SJCRH30 (cell line): Measurements from ENCODE around the gene BOD1L1. TPM values are rescaled to one million over a fixed set of nuclear protein-coding genes. Genes with fewer than 3 reads are reported as not detected.

Experiments
- DNase-seq, 2 experiments: peaks; one replicate each; pipeline ENCODE4 v3.0.0-alpha.2; 2015 to 2020
- H3K27ac ChIP-seq: fragments of 250-450 bp; sonication (Bioruptor Pico); 2 replicates; pipeline ENCODE4 v1.5.1; 2020; ENCODE audit warnings: mild to moderate bottlenecking, moderate library complexity
- H3K27me3 ChIP-seq: fragments of 250-450 bp; sonication (Bioruptor Pico); 2 replicates; pipeline ENCODE4 v1.5.1; 2020; ENCODE audit warnings: mild to moderate bottlenecking, moderate library complexity
- H3K36me3 ChIP-seq: fragments of 250-450 bp; sonication (Bioruptor Pico); 2 replicates; pipeline ENCODE4 v1.5.1; 2020; ENCODE audit warnings: mild to moderate bottlenecking, moderate library complexity
- H3K4me1 ChIP-seq: fragments of 250-450 bp; sonication (Bioruptor Pico); 2 replicates; pipeline ENCODE4 v1.5.1; 2020; ENCODE audit warnings: mild to moderate bottlenecking, moderate library complexity
- H3K4me3 ChIP-seq: fragments of 250-450 bp; sonication (Bioruptor Pico); 2 replicates; pipeline ENCODE4 v1.5.1; 2020; ENCODE audit warnings: mild to moderate bottlenecking, moderate library complexity
- H3K9me3 ChIP-seq: fragments of 250-450 bp; sonication (Bioruptor Pico); replicated peaks from 2 replicates; pipeline ENCODE4 v1.5.1; 2020; ENCODE audit warnings: mild to moderate bottlenecking, moderate library complexity
- total RNA-seq: library from RNA; depleted of rRNA; stranded (reverse); fragments of >200 nt; shearing (Covaris generic); gene quantifications from 2 replicates; pipeline ENCODE4 v1.2.3, GENCODE V29; 2014

The BOD1L1 gene
- total RNA-seq, 1 experiment from 2014 or later = 37.7 TPM

DNA sequence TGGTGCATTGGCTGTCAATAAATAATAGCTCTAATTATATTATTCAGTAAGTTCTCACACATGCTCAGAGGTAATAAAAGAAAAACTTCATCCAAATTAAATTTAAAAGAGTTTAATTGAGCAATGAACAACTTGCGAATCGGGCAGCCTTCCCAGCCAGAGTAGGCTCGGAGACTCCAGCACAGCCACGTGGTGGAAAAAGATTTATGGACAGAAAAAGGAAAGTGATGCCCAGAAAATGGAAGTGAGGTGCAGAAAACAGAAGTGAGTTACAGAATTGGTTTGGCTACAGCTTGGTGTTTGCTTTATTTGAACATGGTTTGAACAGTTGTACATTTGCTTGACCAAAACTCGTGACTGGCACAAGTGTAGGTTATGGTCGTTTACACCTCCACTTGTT lies 13.6 kb upstream of the BOD1L1 start:
- H3K9me3 ChIP-seq = no peaks in the 10 kb centered on the region
- peaks cover 5% of the 10 kb centered on the region for H3K27me3 ChIP-seq
- H3K4me3 ChIP-seq = no peak overlapping the region
- H3K36me3 ChIP-seq = no peaks in the 10 kb centered on the region
- DNase-seq = no peak
- no peak overlapping the region for H3K27ac ChIP-seq
- H3K4me1 ChIP-seq = no peaks in the 10 kb centered on the region

GRCh38 chr4:13640149-13640940 lies 12.8 kb upstream of the BOD1L1 start:
- Histone ChIP-seq H3K27me3 (peaks cover 4% of the 10 kb centered on the region; the same call in 1 of the 2 replicates), H3K9me3 (no peaks in the 10 kb centered on the region), H3K4me1 (no peaks in the 10 kb centered on the region), H3K27ac (no peak overlapping the region), H3K4me3 (no peak overlapping the region), H3K36me3 (no peaks in the 10 kb centered on the region)
- DNase-seq = peak; percentile 25 to 34

- Histone ChIP-seq H3K36me3 (no peaks in the 10 kb centered on the region), H3K27ac (no peak overlapping the region), H3K9me3 (no peaks in the 10 kb centered on the region), H3K4me1 (no peaks in the 10 kb centered on the region), H3K27me3 (peaks cover 12% of the 10 kb centered on the region; the same call in 1 of the 2 replicates), H3K4me3 (no peak overlapping the region)
- DNase-seq = no peak
Observed at GRCh38 chr4:13635286-13635799, 7.8 kb upstream of the BOD1L1 start.

GRCh38 chr4:13633671-13634070 lies 6.1 kb upstream of the BOD1L1 start:
- Histone ChIP-seq H3K9me3 (no peaks in the 10 kb centered on the region), H3K27ac (no peak overlapping the region), H3K27me3 (peaks cover 12% of the 10 kb centered on the region; the same call in 1 of the 2 replicates), H3K36me3 (no peaks in the 10 kb centered on the region), H3K4me1 (no peaks in the 10 kb centered on the region), H3K4me3 (no peak overlapping the region)
- no peak for DNase-seq

DNA sequence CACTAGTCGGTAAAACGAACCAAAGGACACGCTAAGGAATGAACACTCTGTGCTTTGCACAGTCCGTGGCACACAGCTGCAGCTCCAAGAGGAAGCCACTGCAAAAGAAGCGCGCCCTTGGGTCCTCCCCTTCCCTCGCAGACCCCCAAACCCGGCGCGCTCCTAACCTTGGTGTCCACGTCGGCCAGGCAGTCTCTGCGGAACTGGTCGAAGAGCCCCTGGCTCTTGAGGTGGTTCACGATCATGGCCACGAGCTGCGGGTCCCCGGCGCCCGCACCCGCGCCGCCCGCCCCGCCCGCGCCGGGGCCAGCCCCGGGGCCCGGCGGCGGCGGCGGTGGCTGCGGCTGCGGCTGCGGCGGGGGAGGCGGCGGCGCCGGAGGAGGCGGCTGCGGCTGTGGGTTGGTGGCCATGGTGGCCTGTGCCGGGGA lies 333 bp downstream of the BOD1L1 start:
- no peaks in the 10 kb centered on the region for H3K36me3 ChIP-seq
- no peaks in the 10 kb centered on the region for H3K27me3 ChIP-seq
- peak; percentile 44 to 52 for DNase-seq
- peaks cover 4% of the 10 kb centered on the region; the same call in 1 of the 2 replicates for H3K4me1 ChIP-seq
- H3K4me3 ChIP-seq = peak overlapping the region; percentile 73
- peak overlapping the region; percentile 70 for H3K27ac ChIP-seq
- H3K9me3 ChIP-seq = no peaks in the 10 kb centered on the region

DNA sequence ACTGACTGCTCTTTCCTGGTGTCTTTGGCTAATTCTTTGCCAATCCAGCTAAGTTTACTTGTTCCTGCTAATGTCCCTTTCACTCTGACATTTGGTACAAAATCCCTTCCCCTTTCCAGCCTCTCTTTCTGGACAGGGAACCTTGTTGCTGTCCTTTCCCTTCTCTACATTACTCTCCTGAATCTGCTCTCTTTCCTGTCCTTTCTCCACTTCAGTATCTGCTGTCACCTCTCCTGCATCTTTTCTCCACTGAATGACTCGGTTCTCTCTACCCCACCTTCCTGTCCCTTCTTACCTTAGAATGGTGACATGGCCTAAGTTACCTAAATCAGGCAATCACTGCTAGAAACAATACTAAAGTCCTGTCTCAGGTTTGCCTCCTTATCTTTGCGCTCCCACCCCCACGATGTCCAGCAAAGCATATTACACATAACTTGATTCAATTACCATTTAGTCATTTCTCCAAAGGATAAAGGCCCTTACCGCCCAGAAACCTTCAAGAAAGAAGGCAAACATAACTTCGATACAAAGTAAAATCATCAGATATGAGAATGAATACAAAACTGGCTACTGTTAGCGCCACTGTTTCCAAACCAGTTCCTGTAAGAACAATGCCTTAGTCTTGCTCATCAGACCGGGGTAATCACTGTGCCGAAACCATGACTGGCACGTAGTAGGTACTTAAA lies 890 bp downstream of the BOD1L1 start:
- Histone ChIP-seq H3K9me3 (no peaks in the 10 kb centered on the region), H3K4me1 (peaks cover 4% of the 10 kb centered on the region; the same call in 1 of the 2 replicates), H3K27ac (peak overlapping the region; percentile 23; the same call in 1 of the 2 replicates), H3K4me3 (peak overlapping the region; percentile 73), H3K27me3 (no peaks in the 10 kb centered on the region), H3K36me3 (no peaks in the 10 kb centered on the region)
- DNase-seq = no peak

DNA sequence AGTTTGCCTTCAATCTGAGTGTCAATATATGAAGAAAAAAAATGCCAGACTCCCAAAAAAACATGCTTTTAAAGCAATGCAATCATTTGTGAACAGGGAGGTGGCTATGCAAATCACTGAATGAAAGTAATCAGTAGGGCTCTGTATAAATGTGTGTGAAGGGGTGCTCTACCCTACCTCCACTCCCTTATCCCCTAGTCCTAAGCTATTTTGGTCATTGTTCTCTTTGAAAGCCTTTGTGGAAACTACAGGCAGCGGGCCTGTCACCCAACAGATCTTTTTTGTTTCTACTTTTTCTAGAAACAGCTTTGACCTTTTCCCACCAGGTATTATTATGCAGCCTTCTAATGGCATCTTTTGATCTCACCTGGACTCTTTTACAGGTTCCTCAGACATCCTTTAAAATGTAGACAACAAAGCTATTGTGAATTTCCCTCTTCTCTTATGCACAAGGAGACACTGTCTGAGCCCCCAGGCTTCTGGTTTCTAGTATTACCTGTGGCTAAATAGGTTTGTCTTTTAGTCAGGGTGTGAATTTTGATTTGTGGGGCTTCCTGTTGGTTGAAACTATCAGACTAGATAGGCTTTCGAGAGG lies 9.2 kb downstream of the BOD1L1 start:
- Histone ChIP-seq H3K4me1 (no peaks in the 10 kb centered on the region), H3K27ac (no peak overlapping the region), H3K4me3 (no peak overlapping the region), H3K27me3 (no peaks in the 10 kb centered on the region), H3K9me3 (no peaks in the 10 kb centered on the region), H3K36me3 (peaks cover 41% of the 10 kb centered on the region)
- no peak for DNase-seq

GRCh38 chr4:13617801-13618200 lies 9.7 kb downstream of the BOD1L1 start:
- peaks cover 46% of the 10 kb centered on the region for H3K36me3 ChIP-seq
- H3K4me1 ChIP-seq = no peaks in the 10 kb centered on the region
- H3K4me3 ChIP-seq = no peak overlapping the region
- no peaks in the 10 kb centered on the region for H3K27me3 ChIP-seq
- H3K9me3 ChIP-seq = no peaks in the 10 kb centered on the region
- no peak for DNase-seq
- no peak overlapping the region for H3K27ac ChIP-seq

DNA sequence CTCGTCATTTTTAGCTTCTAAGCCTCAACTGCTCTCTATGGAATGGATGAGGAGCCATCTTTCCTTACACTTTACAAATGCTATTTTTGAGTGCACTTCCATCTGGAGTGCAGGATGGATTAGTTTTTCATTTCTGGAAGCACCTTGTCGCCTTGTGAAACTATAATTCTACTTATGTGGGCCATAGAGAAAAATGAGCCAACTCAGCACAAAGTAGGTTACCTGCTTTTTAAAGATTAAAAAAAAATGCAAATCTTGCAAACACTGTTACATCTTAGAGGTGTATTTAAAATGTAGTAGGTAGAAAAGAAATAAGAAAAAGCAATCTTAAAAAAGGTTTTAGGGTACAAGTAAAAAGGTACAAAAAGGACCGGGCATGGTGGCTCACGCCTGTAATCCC lies 10.9 kb downstream of the BOD1L1 start:
- Histone ChIP-seq H3K36me3 (peaks cover 58% of the 10 kb centered on the region), H3K4me3 (no peak overlapping the region), H3K9me3 (no peaks in the 10 kb centered on the region), H3K27ac (no peak overlapping the region), H3K27me3 (no peaks in the 10 kb centered on the region), H3K4me1 (no peaks in the 10 kb centered on the region)
- no peak for DNase-seq

- peaks cover 70% of the 10 kb centered on the region for H3K36me3 ChIP-seq
- DNase-seq = no peak
- H3K9me3 ChIP-seq = no peaks in the 10 kb centered on the region
- no peaks in the 10 kb centered on the region for H3K4me1 ChIP-seq
- H3K27me3 ChIP-seq = no peaks in the 10 kb centered on the region
- no peak overlapping the region for H3K4me3 ChIP-seq
- no peak overlapping the region for H3K27ac ChIP-seq
Observed at GRCh38 chr4:13615161-13615560, 12.4 kb downstream of the BOD1L1 start.

- no peak for DNase-seq
- Histone ChIP-seq H3K9me3 (no peaks in the 10 kb centered on the region), H3K4me3 (no peak overlapping the region), H3K36me3 (peaks cover 76% of the 10 kb centered on the region), H3K4me1 (no peaks in the 10 kb centered on the region), H3K27ac (no peak overlapping the region), H3K27me3 (no peaks in the 10 kb centered on the region)
Observed at GRCh38 chr4:13612569-13612968, 15.0 kb downstream of the BOD1L1 start.

DNA sequence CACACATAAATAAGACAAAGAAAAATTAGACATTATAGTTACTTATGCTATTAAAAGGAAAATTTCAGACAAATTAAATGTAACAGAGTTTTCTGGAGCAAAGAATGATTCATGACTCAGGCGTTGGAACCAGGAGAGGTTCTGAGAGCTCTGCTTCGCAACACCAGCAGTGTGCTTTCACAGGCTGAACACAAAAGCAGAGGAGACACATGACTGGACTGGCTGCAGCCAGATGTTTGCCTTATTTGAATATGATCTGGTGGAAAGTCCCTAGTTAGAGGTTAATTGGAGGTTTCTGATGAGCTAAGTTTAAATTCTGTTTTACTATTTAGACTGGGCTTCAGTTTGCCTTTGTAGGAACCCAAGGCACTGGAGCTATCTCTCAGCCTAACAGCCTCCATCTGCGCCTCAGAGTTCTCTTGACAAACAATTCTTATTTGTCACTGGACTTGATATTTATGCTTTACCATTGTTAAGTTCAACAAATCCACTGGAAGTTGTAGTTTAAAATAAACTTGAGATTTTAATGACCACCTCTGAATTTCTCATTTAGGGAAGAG lies 16.2 kb downstream of the BOD1L1 start:
- no peak overlapping the region for H3K27ac ChIP-seq

DNA sequence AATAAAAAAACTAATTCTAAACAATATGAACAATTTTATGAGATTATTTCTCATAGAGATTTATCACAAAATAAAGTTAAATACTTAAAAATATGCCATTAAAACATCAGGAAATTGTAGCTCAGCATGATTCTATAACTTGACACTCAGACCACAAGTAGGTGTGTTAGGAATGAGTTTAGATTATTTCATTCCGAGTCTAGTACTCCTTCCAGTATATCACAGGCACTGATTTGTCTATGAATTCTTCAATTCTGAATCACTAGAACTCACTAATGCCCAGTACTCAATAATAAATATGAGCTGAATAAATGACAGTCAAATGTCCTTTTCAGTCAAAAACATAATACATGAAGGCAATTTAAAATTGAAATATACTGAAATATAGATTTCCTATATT lies 22.2 kb downstream of the BOD1L1 start:
- no peak for DNase-seq
- Histone ChIP-seq H3K27me3 (no peaks in the 10 kb centered on the region), H3K4me1 (no peaks in the 10 kb centered on the region), H3K9me3 (no peaks in the 10 kb centered on the region), H3K4me3 (no peak overlapping the region), H3K36me3 (peaks cover 92% of the 10 kb centered on the region), H3K27ac (no peak overlapping the region)

More for the DNA sequence above, 16.2 kb downstream of the BOD1L1 start:
- Histone ChIP-seq H3K4me1 (no peaks in the 10 kb centered on the region), H3K9me3 (no peaks in the 10 kb centered on the region), H3K27me3 (no peaks in the 10 kb centered on the region), H3K4me3 (no peak overlapping the region), H3K36me3 (peaks cover 83% of the 10 kb centered on the region)
- no peak for DNase-seq

DNA sequence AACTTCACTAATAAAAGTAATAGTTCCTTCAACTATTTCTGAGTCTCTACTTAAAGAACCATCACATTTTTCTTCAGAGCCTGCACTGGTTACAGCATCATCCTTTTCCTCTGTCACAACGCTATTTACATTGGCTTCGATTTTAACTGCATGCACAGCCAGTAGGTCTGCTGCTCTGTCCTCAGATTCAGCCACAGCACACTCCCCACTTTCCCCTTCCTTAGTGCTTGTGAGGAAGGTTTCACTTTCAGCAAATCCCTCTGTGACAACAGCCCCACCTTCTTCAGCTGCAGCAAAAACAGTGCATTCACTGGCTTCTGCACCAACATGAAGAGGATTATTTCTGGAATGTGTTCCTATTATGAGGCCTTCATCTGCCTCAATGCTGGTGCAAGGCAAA lies 25.7 kb downstream of the BOD1L1 start:
- H3K27ac ChIP-seq = no peak overlapping the region
- H3K36me3 ChIP-seq = peaks cover 79% of the 10 kb centered on the region
- H3K4me1 ChIP-seq = no peaks in the 10 kb centered on the region
- H3K9me3 ChIP-seq = no peaks in the 10 kb centered on the region
- H3K4me3 ChIP-seq = no peak overlapping the region
- DNase-seq = no peak
- H3K27me3 ChIP-seq = no peaks in the 10 kb centered on the region

GRCh38 chr4:13601048-13601447 lies 26.5 kb downstream of the BOD1L1 start:
- Histone ChIP-seq H3K4me3 (no peak overlapping the region), H3K27ac (no peak overlapping the region), H3K36me3 (peaks cover 78% of the 10 kb centered on the region)

More at GRCh38 chr4:13601048-13601447, 26.5 kb downstream of the BOD1L1 start:
- DNase-seq = no peak
- no peaks in the 10 kb centered on the region for H3K27me3 ChIP-seq
- H3K9me3 ChIP-seq = no peaks in the 10 kb centered on the region
- no peaks in the 10 kb centered on the region for H3K4me1 ChIP-seq
